ENCODE data around the gene MCTP2. TPM values are rescaled to one million over a fixed set of nuclear protein-coding genes. Genes with fewer than 3 reads are reported as not detected.

The MCTP2 gene
- total RNA-seq, 1 donor from 2014 or later = 54.2 TPM

DNA sequence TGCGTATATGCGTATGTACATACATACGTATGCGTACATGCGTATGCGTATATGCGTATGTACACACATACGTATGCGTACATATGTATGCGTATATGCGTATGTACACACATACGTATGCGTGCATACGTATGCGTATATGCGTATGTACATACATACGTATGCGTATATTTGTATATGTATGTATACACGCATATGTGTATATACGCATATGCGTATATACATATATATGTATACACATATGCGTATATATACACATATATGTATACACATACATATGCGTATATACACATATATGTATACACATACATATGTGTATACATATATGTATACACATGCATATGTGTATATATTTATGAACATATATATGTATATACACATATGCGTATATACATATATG lies 12.1 kb downstream of the MCTP2 start:
- Mint-ChIP-seq H3K27me3 (no peaks in the 10 kb centered on the region), H3K4me1 (peaks cover 58% of the 10 kb centered on the region), H3K36me3 (ENCODE audit: low read depth) (peaks cover 3% of the 10 kb centered on the region), H3K27ac (no peak overlapping the region), H3K9me3 (no peaks in the 10 kb centered on the region), H3K4me3 (no peak overlapping the region)
- intact Hi-C loops (cut with micrococcal nuclease) = no loop called here
- DNase-seq (no peak), ATAC-seq (ENCODE audit: low read depth) (no peak)
- TF ChIP-seq, protein P1, sequence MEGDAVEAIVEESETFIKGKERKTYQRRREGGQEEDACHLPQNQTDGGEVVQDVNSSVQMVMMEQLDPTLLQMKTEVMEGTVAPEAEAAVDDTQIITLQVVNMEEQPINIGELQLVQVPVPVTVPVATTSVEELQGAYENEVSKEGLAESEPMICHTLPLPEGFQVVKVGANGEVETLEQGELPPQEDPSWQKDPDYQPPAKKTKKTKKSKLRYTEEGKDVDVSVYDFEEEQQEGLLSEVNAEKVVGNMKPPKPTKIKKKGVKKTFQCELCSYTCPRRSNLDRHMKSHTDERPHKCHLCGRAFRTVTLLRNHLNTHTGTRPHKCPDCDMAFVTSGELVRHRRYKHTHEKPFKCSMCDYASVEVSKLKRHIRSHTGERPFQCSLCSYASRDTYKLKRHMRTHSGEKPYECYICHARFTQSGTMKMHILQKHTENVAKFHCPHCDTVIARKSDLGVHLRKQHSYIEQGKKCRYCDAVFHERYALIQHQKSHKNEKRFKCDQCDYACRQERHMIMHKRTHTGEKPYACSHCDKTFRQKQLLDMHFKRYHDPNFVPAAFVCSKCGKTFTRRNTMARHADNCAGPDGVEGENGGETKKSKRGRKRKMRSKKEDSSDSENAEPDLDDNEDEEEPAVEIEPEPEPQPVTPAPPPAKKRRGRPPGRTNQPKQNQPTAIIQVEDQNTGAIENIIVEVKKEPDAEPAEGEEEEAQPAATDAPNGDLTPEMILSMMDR (IDR thresholded peaks at IDR 0.05) = no peak
- POLR2A ChIA-PET = no interaction called here
- CTCF ChIA-PET = no interaction called here

DNA sequence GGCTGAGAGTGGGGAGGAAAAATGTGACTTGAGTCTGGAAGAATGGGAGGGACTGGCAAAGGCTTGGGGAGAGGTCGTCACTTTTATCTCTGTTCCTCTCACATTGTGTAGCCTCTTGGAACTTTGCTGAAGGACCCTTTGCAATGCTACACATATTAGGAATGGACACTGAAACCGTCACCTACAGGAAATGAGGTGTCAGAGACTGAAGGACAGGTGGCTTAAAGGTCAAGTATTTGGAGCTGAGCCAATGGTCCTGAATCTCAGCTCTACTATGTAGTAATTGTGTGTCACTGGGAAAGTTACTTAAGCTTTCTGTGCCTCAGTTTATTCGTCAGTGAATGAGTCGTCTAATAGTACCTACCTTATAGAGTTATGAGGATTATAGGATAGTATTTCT lies 14.7 kb downstream of the MCTP2 start:
- ATAC-seq (ENCODE audit: low read depth) (no peak), DNase-seq (no peak)
- CTCF ChIA-PET = interaction anchor here (1.0 kb wide), 1 partner anchor 11 kb away, joined by 3 read pairs; no protein-coding TSS in a partner anchor
- POLR2A ChIA-PET = interaction anchor here (0.8 kb wide), 1 partner anchor 8 kb away, joined by 4 read pairs; no protein-coding TSS in a partner anchor
- H3K27ac Mint-ChIP-seq = peak overlapping the region; percentile 59
- TF ChIP-seq, protein P1 (IDR thresholded peaks at IDR 0.05) = no peak
- peaks cover 55% of the 10 kb centered on the region for H3K4me1 Mint-ChIP-seq
- no peaks in the 10 kb centered on the region for H3K27me3 Mint-ChIP-seq
- intact Hi-C loops (cut with micrococcal nuclease) = loop anchor here (1.0 kb wide), 1 partner anchor 8 kb away; no protein-coding TSS in a partner anchor
- peaks cover 3% of the 10 kb centered on the region for H3K36me3 Mint-ChIP-seq (ENCODE audit: low read depth)
- no peaks in the 10 kb centered on the region for H3K9me3 Mint-ChIP-seq
- no peak overlapping the region for H3K4me3 Mint-ChIP-seq

GRCh38 chr15:94247789-94248638 lies 16.7 kb downstream of the MCTP2 start:
- no peaks in the 10 kb centered on the region for H3K27me3 Mint-ChIP-seq
- H3K9me3 Mint-ChIP-seq = no peaks in the 10 kb centered on the region
- H3K36me3 Mint-ChIP-seq (ENCODE audit: low read depth) = peaks cover 3% of the 10 kb centered on the region
- POLR2A ChIA-PET = interaction anchor here (0.7 to 1.2 kb wide), 2 partner anchors 11 to 17 kb away, joined by 3 to 4 read pairs; no protein-coding TSS in a partner anchor
- H3K4me3 Mint-ChIP-seq = no peak overlapping the region
- peaks cover 59% of the 10 kb centered on the region for H3K4me1 Mint-ChIP-seq
- TF ChIP-seq, protein P1 (IDR thresholded peaks at IDR 0.05) = no peak
- CTCF ChIA-PET = interaction anchor here (2.2 kb wide), 1 partner anchor 16 kb away, joined by 6 read pairs; no protein-coding TSS in a partner anchor
- no peak overlapping the region for H3K27ac Mint-ChIP-seq
- DNase-seq = no peak
- no peak for ATAC-seq (ENCODE audit: low read depth)
- intact Hi-C loops (cut with micrococcal nuclease) = no loop called here

DNA sequence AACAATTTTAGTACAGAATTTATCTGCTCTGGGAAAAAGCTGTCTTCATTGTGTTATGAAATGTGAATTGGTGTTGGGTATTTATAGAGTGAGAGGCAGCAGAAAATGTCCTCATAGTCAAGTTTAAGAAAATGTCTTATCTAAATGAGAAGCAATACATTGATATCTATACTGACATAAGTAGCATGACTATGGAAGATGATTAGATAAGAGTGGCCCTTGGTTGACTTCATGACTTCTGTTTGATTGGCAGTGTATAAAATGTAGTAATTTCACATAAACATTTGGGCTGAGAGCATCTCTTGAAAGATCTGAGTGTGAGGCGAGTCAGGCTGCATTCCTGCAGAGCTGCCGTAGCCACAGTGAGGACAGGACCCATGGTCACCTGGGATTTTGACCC lies 19.4 kb downstream of the MCTP2 start:
- Mint-ChIP-seq H3K9me3 (no peaks in the 10 kb centered on the region), H3K36me3 (ENCODE audit: low read depth) (peaks cover 3% of the 10 kb centered on the region), H3K4me3 (no peak overlapping the region), H3K27ac (no peak overlapping the region), H3K27me3 (no peaks in the 10 kb centered on the region), H3K4me1 (peaks cover 85% of the 10 kb centered on the region)
- ATAC-seq (ENCODE audit: low read depth) (no peak), DNase-seq (no peak)
- POLR2A ChIA-PET = no interaction called here
- CTCF ChIA-PET = interaction anchor here (0.8 kb wide), 1 partner anchor 39 kb away, joined by 3 read pairs; no protein-coding TSS in a partner anchor
- TF ChIP-seq, protein P1 (IDR thresholded peaks at IDR 0.05) = no peak
- intact Hi-C loops (cut with micrococcal nuclease) = no loop called here

- H3K27me3 Mint-ChIP-seq = no peaks in the 10 kb centered on the region
- POLR2A ChIA-PET = interaction anchor here (2.1 to 2.6 kb wide), 2 partner anchors 11 to 36 kb away, joined by 8 to 13 read pairs; no protein-coding TSS in a partner anchor
- H3K4me1 Mint-ChIP-seq = peaks cover 88% of the 10 kb centered on the region
- H3K9me3 Mint-ChIP-seq = no peaks in the 10 kb centered on the region
- intact Hi-C loops (cut with micrococcal nuclease) = no loop called here
- TF ChIP-seq, protein P1 (IDR thresholded peaks at IDR 0.05) = no peak
- no peaks in the 10 kb centered on the region for H3K36me3 Mint-ChIP-seq (ENCODE audit: low read depth)
- CTCF ChIA-PET = no interaction called here
- no peak for DNase-seq
- H3K4me3 Mint-ChIP-seq = no peak overlapping the region
- ATAC-seq (ENCODE audit: low read depth) = no peak
- H3K27ac Mint-ChIP-seq = no peak overlapping the region
Measured at GRCh38 chr15:94252223-94252766, 20.9 kb downstream of the MCTP2 start.

Measured in activated B cell treated with CpG ODN at 0.5 μM for 24 hours (primary cell).